H1 (cell line): Measurements from ENCODE around the gene FAM177B. TPM values are rescaled to one million over a fixed set of nuclear protein-coding genes. Genes with fewer than 3 reads are reported as not detected.

Source experiments
- CTCF ChIA-PET: fragments of 300-600 bp; sonication (Branson Sonifier 250); formaldehyde crosslinking; loops from one replicate; lab custom pipeline; 2021; ENCODE audit not compliant: partially characterized antibody; lab: Charles Lee
- POLR2A ChIA-PET: fragments of 300-600 bp; sonication (Branson Sonifier 250); formaldehyde crosslinking; loops from one replicate; lab custom pipeline; 2021; ENCODE audit warnings: inconsistent platforms; ENCODE audit not compliant: partially characterized antibody; lab: Charles Lee
- DNase-seq, 2 experiments: peaks; one replicate each; pipeline versions ENCODE4 v3.0.0 to v3.0.0-alpha.2; 2010 to 2022; ENCODE audit warnings: low spot score in 2 of 2, low read depth in 1 of 2, mixed read lengths in 1 of 2
- FAIRE-seq: peaks from 2 replicates; lab custom pipeline; 2011; peaks lifted over from hg19 to GRCh38; lab: Jason Lieb, UNC
- H2AFZ ChIP-seq: 2 replicates; pipeline ENCODE4 v1.8.1; 2012; ENCODE audit warnings: low read length, inconsistent platforms
- H2AK5ac ChIP-seq: 2 replicates; pipeline ENCODE4 v1.6.1; 2013; ENCODE audit warnings: low read depth, low read length
- H2BK120ac ChIP-seq: replicated peaks from 2 replicates; pipeline ENCODE3; 2013; ENCODE audit warnings: low read depth, low read length, inconsistent platforms
- H2BK12ac ChIP-seq: 2 replicates; pipeline ENCODE4 v1.6.1; 2013; ENCODE audit warnings: low read depth, low read length
- H2BK15ac ChIP-seq: 2 replicates; pipeline ENCODE4 v1.6.1; 2013; ENCODE audit warnings: low read length
- H2BK20ac ChIP-seq: 2 replicates; pipeline ENCODE4 v1.6.1; 2013; ENCODE audit warnings: low read length
- H2BK5ac ChIP-seq: 2 replicates; pipeline ENCODE4 v1.6.1; 2013; ENCODE audit warnings: low read depth, low read length
- H3K14ac ChIP-seq: 2 replicates; pipeline ENCODE4 v1.6.1; 2013; ENCODE audit warnings: inconsistent platforms; ENCODE audit not compliant: insufficient read length
- H3K18ac ChIP-seq: 2 replicates; pipeline ENCODE4 v1.6.1; 2013; ENCODE audit warnings: low read length; ENCODE audit errors: extremely low read depth
- H3K23ac ChIP-seq: 2 replicates; pipeline ENCODE4 v1.6.1; 2013; ENCODE audit warnings: inconsistent platforms; ENCODE audit not compliant: insufficient read length
- H3K23me2 ChIP-seq: 2 replicates; pipeline ENCODE4 v1.6.1; 2013; ENCODE audit warnings: low read depth, low read length
- H3K27ac ChIP-seq: 2 replicates; pipeline ENCODE4 v1.6.1; 2011; ENCODE audit warnings: low read depth, low read length, inconsistent platforms
- H3K27me3 ChIP-seq, 4 experiments: replicated peaks in 1 of 4; 1 replicate in 1 of 4; 2 replicates in 3 of 4; pipeline versions ENCODE4 v1.6.1 to v1.8.1; 2011 to 2013; ENCODE audit warnings: low read length in 3 of 4, mild to moderate bottlenecking in 3 of 4, inconsistent platforms in 2 of 4, mixed read lengths in 2 of 4, moderate library complexity in 1 of 4; ENCODE audit not compliant: control insufficient read depth in 3 of 4, insufficient read depth in 3 of 4; ENCODE audit errors: extremely low read depth in 1 of 4
- H3K36me3 ChIP-seq, 4 experiments: 2 replicates each; pipeline versions ENCODE4 v1.6.1 to v1.8.1; 2011 to 2013; ENCODE audit warnings: mild to moderate bottlenecking in 4 of 4, low read length in 3 of 4, moderate library complexity in 2 of 4, control low read depth in 1 of 4, inconsistent platforms in 1 of 4; ENCODE audit not compliant: insufficient read depth in 4 of 4, control insufficient read depth in 2 of 4
- H3K4ac ChIP-seq: replicated peaks from 2 replicates; pipeline ENCODE3; 2013; ENCODE audit warnings: low read length, low read depth, mixed read lengths, inconsistent platforms; ENCODE audit not compliant: insufficient read length
- H3K4me1 ChIP-seq, 4 experiments: replicated peaks in 1 of 4; 1 replicate in 1 of 4; 2 replicates in 3 of 4; pipeline versions ENCODE4 v1.6.1 to v1.8.1; 2011 to 2013; ENCODE audit warnings: low read length in 3 of 4, inconsistent platforms in 2 of 4, mixed read lengths in 1 of 4; ENCODE audit not compliant: insufficient read depth in 4 of 4, control insufficient read depth in 3 of 4
- H3K4me2 ChIP-seq, 2 experiments: 2 replicates each; pipeline versions ENCODE4 v1.6.1 to v1.8.1; 2011 to 2013; ENCODE audit warnings: low read depth in 2 of 2, low read length in 2 of 2, control low read depth in 1 of 2, inconsistent platforms in 1 of 2, mild to moderate bottlenecking in 1 of 2; ENCODE audit not compliant: insufficient read depth in 1 of 2
- H3K4me3 ChIP-seq, 4 experiments: fragments of 200-600, 300-600 bp in 1 of 4; sonication (generic), shearing (Covaris generic), sonication (Bioruptor Twin) in 1 of 4; 2 replicates each; pipeline versions ENCODE4 v1.5.1 to v1.8.1; 2011 to 2016; ENCODE audit warnings: low read length in 4 of 4, low read depth in 3 of 4, control low read depth in 2 of 4, inconsistent platforms in 2 of 4, mild to moderate bottlenecking in 2 of 4, mixed read lengths in 1 of 4, moderate library complexity in 1 of 4; ENCODE audit not compliant: insufficient read depth in 2 of 4; ENCODE audit errors: extremely low read depth in 1 of 4
- H3K56ac ChIP-seq: replicated peaks from 2 replicates; pipeline ENCODE3; 2013; ENCODE audit warnings: low read depth, mild to moderate bottlenecking, mixed read lengths, low read length, inconsistent platforms; ENCODE audit not compliant: insufficient read length
- H3K79me1 ChIP-seq: 2 replicates; pipeline ENCODE4 v1.6.1; 2013; ENCODE audit warnings: low read depth, low read length, control low read depth
- H3K79me2 ChIP-seq, 2 experiments: 2 replicates each; pipeline versions ENCODE4 v1.6.1 to v1.8.1; 2012 to 2013; ENCODE audit warnings: low read length in 2 of 2, mild to moderate bottlenecking in 2 of 2, inconsistent platforms in 1 of 2; ENCODE audit not compliant: insufficient read depth in 2 of 2, control insufficient read depth in 1 of 2
- H3K9ac ChIP-seq, 4 experiments: replicated peaks in 1 of 4; 1 replicate in 1 of 4; 2 replicates in 3 of 4; pipeline versions ENCODE4 v1.6.1 to v1.8.1; 2011 to 2013; ENCODE audit warnings: low read depth in 3 of 4, low read length in 3 of 4, control low read depth in 2 of 4, mild to moderate bottlenecking in 2 of 4, moderate library complexity in 2 of 4, inconsistent platforms in 1 of 4; ENCODE audit errors: extremely low read depth in 1 of 4
- H3K9me3 ChIP-seq, 2 experiments: 2 replicates each; pipeline versions ENCODE4 v1.6.1 to v1.8.1; 2012 to 2013; ENCODE audit warnings: mild to moderate bottlenecking in 2 of 2, moderate library complexity in 2 of 2, control low read depth in 1 of 2, inconsistent platforms in 1 of 2, low read depth in 1 of 2, low read length in 1 of 2, mixed read lengths in 1 of 2; ENCODE audit not compliant: insufficient read depth in 2 of 2
- H4K20me1 ChIP-seq, 2 experiments: replicated peaks in 1 of 2; 2 replicates each; pipeline versions ENCODE3 to v1.8.1; 2011 to 2013; ENCODE audit warnings: inconsistent platforms in 2 of 2, low read length in 2 of 2, mild to moderate bottlenecking in 1 of 2; ENCODE audit not compliant: insufficient read depth in 2 of 2, control insufficient read depth in 1 of 2
- H4K5ac ChIP-seq: 2 replicates; pipeline ENCODE4 v1.6.1; 2013; ENCODE audit warnings: low read length, low read depth, mixed read lengths, inconsistent platforms; ENCODE audit not compliant: insufficient read length
- H4K8ac ChIP-seq: 2 replicates; pipeline ENCODE4 v1.8.0; 2013; ENCODE audit warnings: mild to moderate bottlenecking, moderate library complexity, low read length, inconsistent platforms; ENCODE audit not compliant: insufficient read depth; ENCODE audit errors: extremely low read depth
- H4K91ac ChIP-seq: replicated peaks from 2 replicates; pipeline ENCODE3; 2013; ENCODE audit warnings: low read length, mixed read lengths, inconsistent platforms; ENCODE audit not compliant: insufficient read length
- BCL11A ChIP-seq, 2 experiments: IDR thresholded peaks; one replicate each; pipeline ENCODE4 v1.6.1; 2011; ENCODE audit warnings: low read depth in 2 of 2, low read length in 2 of 2, mild to moderate bottlenecking in 2 of 2
- CBX8 ChIP-seq: fragments of 300-800, 300-1000 bp; sonication (generic); IDR thresholded peaks from 2 replicates; pipeline ENCODE4 v1.7.1; 2016; ENCODE audit warnings: low read depth, low read length, borderline replicate concordance
- CHD2 ChIP-seq: IDR thresholded peaks from 2 replicates; pipeline ENCODE4 v1.6.1; 2012; ENCODE audit warnings: low read length, improper control_type of control experiment
- CREB1 ChIP-seq: IDR thresholded peaks from 2 replicates; pipeline ENCODE4 v1.6.1; 2012; ENCODE audit warnings: inconsistent platforms
- CTBP2 ChIP-seq: IDR thresholded peaks from 2 replicates; pipeline ENCODE4 v1.7.0; 2011; ENCODE audit warnings: borderline replicate concordance, mild to moderate bottlenecking, moderate library complexity, mixed read lengths, low read length; ENCODE audit not compliant: insufficient read depth, insufficient read length
- JUN ChIP-seq: IDR thresholded peaks from 2 replicates; pipeline ENCODE4 v1.6.1; 2011; ENCODE audit warnings: low read depth, mild to moderate bottlenecking, improper control_type of control experiment, low read length
- JUND ChIP-seq: IDR thresholded peaks from 2 replicates; pipeline ENCODE4 v1.6.1; 2011; ENCODE audit warnings: mild to moderate bottlenecking, improper control_type of control experiment, low read length
- KDM5A ChIP-seq: fragments of 200-600 bp; IDR thresholded peaks from 2 replicates; pipeline ENCODE4 v1.7.1; 2012; ENCODE audit warnings: mild to moderate bottlenecking, low read length, inconsistent platforms, mixed read lengths
- MAFK ChIP-seq: IDR thresholded peaks from 2 replicates; pipeline ENCODE4 v1.6.1; 2012; ENCODE audit warnings: low read depth, mild to moderate bottlenecking, improper control_type of control experiment, low read length
- NANOG ChIP-seq: IDR thresholded peaks from 2 replicates; pipeline ENCODE4 v1.6.1; 2011; ENCODE audit warnings: low read length, low read depth, mild to moderate bottlenecking, inconsistent platforms; ENCODE audit not compliant: insufficient read depth, poor library complexity, severe bottlenecking
- RNF2 ChIP-seq: fragments of 200-900, 300-1000 bp; sonication (generic); IDR thresholded peaks from 2 replicates; pipeline ENCODE4 v1.7.1; 2016; ENCODE audit warnings: borderline replicate concordance, low read depth, mild to moderate bottlenecking, antibody characterized with exemption, low read length; ENCODE audit not compliant: poor library complexity, severe bottlenecking; ENCODE audit errors: missing control alignments
- RXRA ChIP-seq: IDR thresholded peaks from 2 replicates; pipeline ENCODE4 v1.6.1; 2011; ENCODE audit warnings: low read depth, mild to moderate bottlenecking, low read length, moderate library complexity; ENCODE audit not compliant: insufficient read depth
- TCF12 ChIP-seq: IDR thresholded peaks from 2 replicates; pipeline ENCODE4 v1.6.1; 2011; ENCODE audit warnings: low read depth, mild to moderate bottlenecking, low read length
- WGBS, 2 experiments: shearing (Covaris generic) in 1 of 2; methylation state at CpG; one replicate each; pipeline versions ENCODE4 v1.1.6 to v1.1.7; 2013 to 2015; ENCODE audit warnings: low lambda C conversion rate in 2 of 2, mixed read lengths in 2 of 2, inconsistent platforms in 1 of 2, low coverage in 1 of 2, missing lambda C conversion rate in 1 of 2; ENCODE audit not compliant: insufficient replicate concordance in 2 of 2, insufficient coverage in 1 of 2, insufficient read length in 1 of 2; ENCODE audit errors: extremely low coverage in 1 of 2, missing lambda C conversion rate in 1 of 2; 5-methylcytosine and 5-hydroxymethylcytosine counted together
- polyA plus RNA-seq, 7 experiments: library from polyadenylated mRNA; depleted of rRNA in 3 of 7; stranded (reverse) in 5 of 7; unstranded in 2 of 7; fragments of >200 nt in 5 of 7; fragments of 200-250 nt in 2 of 7; gene quantifications; 1 replicate in 5 of 7; 2 replicates in 1 of 7; 4 replicates in 1 of 7; pipeline versions ENCODE4 v1.2.1 to v1.2.3, GENCODE V29; 2011 to 2013; ENCODE audit warnings: missing spikeins in 2 of 7, mixed read lengths in 2 of 7
- total RNA-seq: library from RNA; stranded (reverse); fragmentation: NEBNext Ultra II Directional; extraction: Animal tissue kit (Norgen Biotek cat#: 25700); gene quantifications from 2 replicates; pipeline ENCODE4 v1.2.1, GENCODE V29; 2021
- TF ChIP-seq, protein P1 (sequence below): IDR thresholded peaks from 2 replicates; pipeline ENCODE4 v1.6.1; 2011; ENCODE audit warnings: low read depth, mild to moderate bottlenecking, low read length; ENCODE audit not compliant: insufficient read depth

The FAM177B gene
- total and polyA plus RNA-seq, 2 of the 8 experiments (the other 6 are each of a cell fraction or from before 2014, with no cell fraction given): 0.06 TPM; not detected in 1

DNA sequence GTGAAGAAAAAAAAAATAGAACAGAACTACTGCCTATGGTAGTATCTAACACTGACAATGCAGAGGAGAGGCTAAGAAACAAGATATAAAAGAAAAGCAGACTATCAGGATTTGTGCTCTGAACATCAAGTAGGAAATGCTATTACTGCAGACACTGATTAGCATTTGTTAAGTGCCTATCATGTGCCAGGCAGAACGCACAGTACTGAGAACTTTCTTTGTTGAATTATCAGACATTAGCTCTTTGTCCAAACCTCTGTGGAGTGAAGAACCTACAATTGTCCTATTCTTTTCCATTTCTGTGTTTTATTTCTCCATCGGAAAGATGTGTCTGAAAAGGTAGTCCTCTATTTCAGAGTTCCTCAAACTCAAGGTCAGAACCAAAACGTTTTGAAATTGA is 47.4 kb downstream of the FAM177B start:
- Histone ChIP-seq H2BK12ac (no peak overlapping the region), H3K27me3 (peaks cover 0 to 1% (median 0%) of the 10 kb centered on the region in 4 experiments; a peak in 1 of 7 replicates), H3K9ac (no peak overlapping the region), H2AFZ (no peak overlapping the region), H4K5ac (no peak overlapping the region), H2BK20ac (no peak overlapping the region), H3K4me2 (no peak overlapping the region), H3K9me3 (no peaks in the 10 kb centered on the region), H3K56ac (no peak overlapping the region), H4K20me1 (no peaks in the 10 kb centered on the region), H3K79me2 (no peaks in the 10 kb centered on the region), H4K91ac (no peak overlapping the region), H3K23me2 (no peaks in the 10 kb centered on the region), H2BK15ac (no peak overlapping the region), H3K23ac (no peak overlapping the region), H4K8ac (no peak overlapping the region), H3K27ac (no peak overlapping the region), H2BK120ac (no peak overlapping the region), H3K4me3 (no peak overlapping the region), H3K36me3 (no peaks in the 10 kb centered on the region), H2BK5ac (no peak overlapping the region), H3K18ac (no peak overlapping the region), H2AK5ac (no peak overlapping the region), H3K14ac (no peak overlapping the region), H3K4me1 (no peaks in the 10 kb centered on the region), H3K4ac (no peak overlapping the region), H3K79me1 (no peaks in the 10 kb centered on the region)
- CTCF ChIA-PET: interaction anchor here (0.5 to 2.7 kb wide), 7 partner anchors 9 to 350 kb away, joined by 3 to 6 read pairs (median 3); no protein-coding TSS in a partner anchor
- POLR2A ChIA-PET: no interaction called here
- DNase-seq (no peak), FAIRE-seq (no peak)
- WGBS, 2 experiments: 60% methylated on average over 3 of the region's 3 CpGs; no CpG with 5 or more reads in 1 of the 2 experiments
- no peak for TF ChIP-seq RNF2
- no peak for TF ChIP-seq BCL11A (IDR thresholded peaks at IDR 0.05; ENCODE audit: low read depth in 2 of 2, low read length in 2 of 2)
- TF ChIP-seq JUN: no peak
- TF ChIP-seq NANOG: no peak
- no peak for TF ChIP-seq CTBP2
- TF ChIP-seq CREB1: no peak
- no peak for TF ChIP-seq MAFK
- no peak for TF ChIP-seq CBX8
- TF ChIP-seq CHD2: no peak
- TF ChIP-seq KDM5A: no peak
- TF ChIP-seq, protein P1, sequence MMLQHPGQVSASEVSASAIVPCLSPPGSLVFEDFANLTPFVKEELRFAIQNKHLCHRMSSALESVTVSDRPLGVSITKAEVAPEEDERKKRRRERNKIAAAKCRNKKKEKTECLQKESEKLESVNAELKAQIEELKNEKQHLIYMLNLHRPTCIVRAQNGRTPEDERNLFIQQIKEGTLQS: no peak
- TF ChIP-seq JUND: no peak
- no peak for TF ChIP-seq RXRA
- no peak for TF ChIP-seq TCF12
